Large intestine (tissue), 3 donors: Measurements from ENCODE around the gene SPPL2C. TPM values are rescaled to one million over a fixed set of nuclear protein-coding genes. Genes with fewer than 3 reads are reported as not detected.

Experiments used
- DNase-seq, 2 donors: peaks; one replicate each; pipeline versions ENCODE4 v3.0.0 to v3.0.0-alpha.2; 2013
- H3K27ac ChIP-seq: one replicate; pipeline ENCODE4 v1.5.1; 2013; ENCODE audit warnings: low read length
- H3K27me3 ChIP-seq: 2 replicates; pipeline ENCODE4 v1.6.1; 2013; ENCODE audit warnings: low read length; ENCODE audit not compliant: control insufficient read depth, insufficient read depth
- H3K36me3 ChIP-seq: 2 replicates; pipeline ENCODE4 v1.6.1; 2013; ENCODE audit warnings: low read length; ENCODE audit not compliant: control insufficient read depth, insufficient read depth
- H3K4me1 ChIP-seq: one replicate; pipeline ENCODE4 v1.6.1; 2013; ENCODE audit warnings: low read length; ENCODE audit not compliant: control insufficient read depth, insufficient read depth
- H3K4me3 ChIP-seq: one replicate; pipeline ENCODE4 v1.5.1; 2013; ENCODE audit warnings: low read length
- H3K9me3 ChIP-seq: one replicate; pipeline ENCODE4 v1.6.1; 2013; ENCODE audit warnings: mild to moderate bottlenecking, low read depth, low read length, moderate library complexity; ENCODE audit not compliant: control insufficient read depth
- WGBS: methylation state at CpG from one replicate; pipeline ENCODE4 v1.1.5; 2013; ENCODE audit warnings: low lambda C conversion rate; ENCODE audit not compliant: insufficient coverage; 5-methylcytosine and 5-hydroxymethylcytosine counted together
- polyA plus RNA-seq: library from polyadenylated mRNA; unstranded; fragments of 120-200 nt; gene quantifications from one replicate; pipeline ENCODE4 v1.2.1, GENCODE V29; 2013

SPPL2C gene
- polyA plus RNA-seq, 1 donor = not detected

DNA sequence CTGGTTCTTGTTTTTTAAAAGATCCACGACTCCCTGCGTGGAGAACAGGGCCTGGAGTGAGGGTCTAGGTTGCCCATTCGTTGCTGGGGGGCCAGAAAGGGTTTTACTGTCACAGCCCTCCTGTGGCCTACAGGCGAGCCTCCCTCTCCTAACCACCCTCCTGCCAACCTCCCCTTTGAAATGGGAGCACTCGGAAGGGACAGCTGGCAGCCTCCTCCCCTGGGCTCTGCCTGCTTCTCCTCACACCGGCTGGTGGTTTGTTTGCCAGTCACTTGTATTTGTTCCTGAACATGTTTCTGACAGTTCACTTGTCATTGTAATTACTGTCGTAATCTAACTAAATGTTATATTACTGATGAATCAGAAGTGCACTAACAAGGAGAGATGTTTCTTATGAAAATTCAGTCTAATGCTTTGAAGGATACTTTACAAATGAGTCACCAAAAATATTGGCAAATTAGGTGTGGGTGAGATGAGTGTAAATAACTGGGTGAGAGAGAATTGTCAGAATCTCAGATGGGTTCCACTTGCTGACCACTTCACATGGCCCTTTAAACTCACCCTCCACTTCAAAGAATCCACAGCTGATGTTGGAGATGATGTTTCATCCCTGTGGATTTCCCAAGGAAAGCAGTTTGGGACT is 2.7 kb upstream of the SPPL2C start:
- no peak overlapping the region for H3K4me3 ChIP-seq
- H3K27ac ChIP-seq = no peak overlapping the region
- no CpG with 5 or more reads among the region's 7 CpGs for WGBS
- H3K4me1 ChIP-seq = no peaks in the 10 kb centered on the region
- no peaks in the 10 kb centered on the region for H3K27me3 ChIP-seq
- no peaks in the 10 kb centered on the region for H3K36me3 ChIP-seq
- no peak for DNase-seq
- no peaks in the 10 kb centered on the region for H3K9me3 ChIP-seq

DNA sequence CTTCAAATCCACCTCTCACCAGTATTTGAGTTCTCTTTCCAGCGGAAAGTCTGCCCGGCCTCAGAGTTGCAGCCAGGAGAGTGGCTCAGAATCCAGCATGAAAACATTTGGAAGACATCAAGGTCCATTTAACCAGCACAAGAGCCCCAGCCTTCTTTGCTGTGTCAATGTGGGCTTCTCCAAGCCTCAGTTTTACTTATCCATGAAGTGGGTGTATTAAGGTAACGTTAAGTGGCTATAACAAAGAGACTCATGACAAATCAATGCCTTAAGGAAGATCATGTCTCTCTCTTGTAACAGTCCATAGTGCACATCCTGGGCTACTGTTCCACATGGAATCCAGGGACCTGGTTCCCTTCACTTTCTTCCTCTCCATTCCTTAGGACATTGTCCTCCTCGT is 959 bp upstream of the SPPL2C start:
- Histone ChIP-seq H3K4me1 (no peaks in the 10 kb centered on the region), H3K9me3 (no peaks in the 10 kb centered on the region), H3K4me3 (no peak overlapping the region), H3K27ac (no peak overlapping the region), H3K27me3 (no peaks in the 10 kb centered on the region), H3K36me3 (no peaks in the 10 kb centered on the region)
- no CpG with 5 or more reads among the region's 4 CpGs for WGBS
- DNase-seq = no peak

DNA sequence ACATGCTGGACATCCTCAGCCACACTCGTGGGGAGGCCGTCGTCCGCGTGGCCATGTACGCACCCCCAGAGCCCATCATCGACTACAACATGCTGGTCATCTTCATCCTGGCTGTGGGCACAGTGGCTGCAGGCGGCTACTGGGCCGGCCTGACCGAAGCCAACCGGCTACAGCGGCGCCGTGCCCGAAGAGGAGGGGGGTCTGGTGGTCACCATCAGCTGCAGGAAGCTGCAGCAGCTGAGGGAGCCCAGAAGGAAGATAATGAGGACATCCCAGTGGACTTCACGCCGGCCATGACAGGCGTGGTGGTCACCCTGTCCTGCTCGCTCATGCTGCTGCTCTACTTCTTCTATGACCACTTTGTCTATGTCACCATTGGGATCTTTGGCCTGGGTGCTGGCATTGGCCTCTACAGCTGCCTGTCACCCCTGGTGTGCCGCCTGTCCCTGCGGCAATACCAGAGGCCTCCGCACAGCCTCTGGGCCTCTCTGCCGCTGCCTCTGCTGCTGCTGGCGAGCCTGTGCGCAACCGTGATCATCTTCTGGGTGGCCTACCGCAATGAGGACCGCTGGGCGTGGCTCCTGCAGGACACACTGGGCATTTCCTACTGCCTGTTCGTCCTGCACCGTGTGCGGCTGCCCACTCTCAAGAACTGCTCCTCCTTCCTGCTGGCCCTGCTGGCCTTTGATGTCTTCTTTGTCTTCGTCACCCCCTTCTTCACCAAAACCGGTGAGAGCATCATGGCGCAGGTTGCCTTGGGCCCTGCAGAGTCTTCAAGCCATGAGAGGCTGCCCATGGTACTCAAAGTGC is 900 bp downstream of the SPPL2C start:
- no peak overlapping the region for H3K4me3 ChIP-seq
- WGBS = no CpG with 5 or more reads among the region's 35 CpGs
- H3K4me1 ChIP-seq = no peaks in the 10 kb centered on the region
- H3K27ac ChIP-seq = no peak overlapping the region
- no peaks in the 10 kb centered on the region for H3K27me3 ChIP-seq
- no peaks in the 10 kb centered on the region for H3K9me3 ChIP-seq
- no peak for DNase-seq
- H3K36me3 ChIP-seq = no peaks in the 10 kb centered on the region

DNA sequence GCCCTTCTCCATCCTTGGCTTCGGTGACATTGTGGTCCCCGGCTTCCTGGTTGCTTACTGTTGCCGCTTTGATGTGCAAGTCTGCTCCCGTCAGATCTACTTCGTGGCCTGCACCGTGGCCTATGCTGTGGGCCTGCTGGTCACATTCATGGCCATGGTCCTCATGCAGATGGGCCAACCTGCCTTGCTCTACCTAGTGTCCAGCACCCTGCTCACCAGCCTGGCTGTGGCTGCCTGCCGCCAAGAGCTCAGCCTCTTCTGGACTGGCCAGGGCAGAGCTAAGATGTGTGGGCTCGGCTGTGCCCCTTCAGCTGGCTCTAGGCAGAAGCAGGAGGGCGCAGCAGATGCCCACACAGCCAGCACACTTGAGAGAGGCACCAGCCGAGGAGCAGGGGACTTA is 1.5 kb downstream of the SPPL2C start:
- no peak overlapping the region for H3K4me3 ChIP-seq
- H3K9me3 ChIP-seq = no peaks in the 10 kb centered on the region
- no CpG with 5 or more reads among the region's 10 CpGs for WGBS
- H3K36me3 ChIP-seq = no peaks in the 10 kb centered on the region
- H3K27ac ChIP-seq = no peak overlapping the region
- H3K4me1 ChIP-seq = no peaks in the 10 kb centered on the region
- H3K27me3 ChIP-seq = peaks cover 1% of the 10 kb centered on the region
- DNase-seq = no peak

DNA sequence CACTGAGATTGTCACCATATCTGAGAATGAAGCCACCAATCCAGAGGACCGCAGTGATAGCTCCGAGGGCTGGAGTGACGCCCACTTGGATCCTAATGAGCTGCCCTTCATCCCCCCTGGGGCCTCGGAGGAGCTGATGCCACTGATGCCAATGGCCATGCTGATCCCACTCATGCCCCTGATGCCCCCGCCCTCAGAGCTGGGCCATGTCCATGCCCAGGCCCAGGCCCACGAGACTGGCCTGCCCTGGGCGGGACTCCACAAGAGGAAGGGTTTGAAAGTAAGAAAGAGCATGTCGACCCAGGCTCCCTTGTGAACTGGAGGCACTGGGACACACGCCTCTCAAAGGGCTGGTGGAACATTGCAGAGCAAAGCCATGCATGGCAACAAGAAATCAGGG is 2.0 kb downstream of the SPPL2C start:
- H3K27me3 ChIP-seq = peaks cover 5% of the 10 kb centered on the region
- no peaks in the 10 kb centered on the region for H3K4me1 ChIP-seq
- no peaks in the 10 kb centered on the region for H3K9me3 ChIP-seq
- no peak overlapping the region for H3K4me3 ChIP-seq
- no peaks in the 10 kb centered on the region for H3K36me3 ChIP-seq
- H3K27ac ChIP-seq = no peak overlapping the region
- WGBS = 60% methylated on average over 1 of the region's 9 CpGs
- no peak for DNase-seq

DNA sequence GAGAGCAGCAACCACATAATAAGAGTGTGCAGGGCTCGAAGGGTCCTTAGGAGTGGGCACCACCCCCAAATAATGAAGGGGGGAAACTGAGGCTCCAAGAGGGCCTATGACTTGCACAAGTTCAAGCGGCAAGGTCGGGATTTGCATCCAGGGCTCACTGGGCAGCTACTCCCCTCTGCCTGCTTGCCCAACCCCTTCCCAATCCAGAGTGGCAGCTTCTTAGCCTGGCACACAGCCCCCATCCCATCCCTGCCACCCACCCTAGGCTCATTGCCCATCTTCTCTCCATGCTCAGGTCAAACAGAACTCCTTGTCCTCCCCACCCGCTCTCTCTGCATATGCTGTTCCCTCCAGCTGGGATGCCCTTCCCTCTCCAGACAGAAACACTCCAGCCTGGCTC is 2.4 kb downstream of the SPPL2C start:
- Histone ChIP-seq H3K27me3 (peaks cover 8% of the 10 kb centered on the region), H3K27ac (no peak overlapping the region), H3K4me3 (no peak overlapping the region), H3K9me3 (no peaks in the 10 kb centered on the region), H3K36me3 (no peaks in the 10 kb centered on the region), H3K4me1 (no peaks in the 10 kb centered on the region)
- DNase-seq = no peak
- WGBS = no CpG with 5 or more reads among the region's 4 CpGs

DNA sequence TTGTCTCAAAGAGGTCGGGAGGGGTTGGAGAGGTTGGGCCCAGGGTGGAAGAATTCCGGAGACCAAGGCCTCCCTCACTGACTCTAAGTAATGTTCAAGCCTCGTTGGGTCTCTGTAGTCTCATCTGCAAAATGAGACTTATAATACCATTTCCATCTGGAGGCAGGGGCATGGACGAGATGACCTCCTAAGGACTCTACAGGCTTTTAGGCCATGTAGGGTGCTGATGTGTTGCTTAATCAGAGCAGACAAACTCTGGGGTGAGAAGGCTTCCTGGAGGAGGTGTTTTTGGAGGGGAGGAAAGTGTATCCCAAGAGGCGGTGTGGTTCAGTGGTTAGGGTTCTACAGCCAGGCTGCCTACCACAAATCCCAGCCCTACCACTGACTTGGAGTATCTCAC is 3.1 kb downstream of the SPPL2C start:
- peaks cover 10% of the 10 kb centered on the region for H3K27me3 ChIP-seq
- H3K9me3 ChIP-seq = no peaks in the 10 kb centered on the region
- H3K36me3 ChIP-seq = no peaks in the 10 kb centered on the region
- DNase-seq = no peak
- no CpG with 5 or more reads among the region's 5 CpGs for WGBS
- H3K27ac ChIP-seq = no peak overlapping the region
- H3K4me3 ChIP-seq = no peak overlapping the region
- H3K4me1 ChIP-seq = no peaks in the 10 kb centered on the region

DNA sequence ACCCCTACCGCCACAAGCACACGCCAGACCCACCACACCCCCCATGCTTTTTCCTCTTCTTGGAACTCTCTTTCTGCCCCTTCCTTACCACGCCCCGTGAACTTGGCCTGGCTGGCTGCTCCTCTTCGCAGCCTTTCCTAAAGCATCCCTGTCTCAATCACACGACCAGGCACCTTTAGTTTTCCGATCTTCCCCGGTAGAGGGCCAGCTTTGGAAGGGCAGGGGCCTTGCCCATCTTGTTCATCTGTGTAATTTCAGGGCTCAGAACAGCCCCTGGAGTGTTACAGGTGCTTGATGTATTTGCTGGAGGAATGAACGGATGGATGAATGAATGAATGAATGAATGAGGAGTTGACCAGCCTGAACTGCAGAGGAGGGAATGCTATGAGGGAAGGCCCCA is 3.7 kb downstream of the SPPL2C start:
- no peak overlapping the region for H3K27ac ChIP-seq
- peaks cover 10% of the 10 kb centered on the region for H3K27me3 ChIP-seq
- no peak for DNase-seq
- H3K4me1 ChIP-seq = no peaks in the 10 kb centered on the region
- no peaks in the 10 kb centered on the region for H3K36me3 ChIP-seq
- H3K4me3 ChIP-seq = no peak overlapping the region
- H3K9me3 ChIP-seq = no peaks in the 10 kb centered on the region
- WGBS = 96% methylated on average over 4 of the region's 9 CpGs

DNA sequence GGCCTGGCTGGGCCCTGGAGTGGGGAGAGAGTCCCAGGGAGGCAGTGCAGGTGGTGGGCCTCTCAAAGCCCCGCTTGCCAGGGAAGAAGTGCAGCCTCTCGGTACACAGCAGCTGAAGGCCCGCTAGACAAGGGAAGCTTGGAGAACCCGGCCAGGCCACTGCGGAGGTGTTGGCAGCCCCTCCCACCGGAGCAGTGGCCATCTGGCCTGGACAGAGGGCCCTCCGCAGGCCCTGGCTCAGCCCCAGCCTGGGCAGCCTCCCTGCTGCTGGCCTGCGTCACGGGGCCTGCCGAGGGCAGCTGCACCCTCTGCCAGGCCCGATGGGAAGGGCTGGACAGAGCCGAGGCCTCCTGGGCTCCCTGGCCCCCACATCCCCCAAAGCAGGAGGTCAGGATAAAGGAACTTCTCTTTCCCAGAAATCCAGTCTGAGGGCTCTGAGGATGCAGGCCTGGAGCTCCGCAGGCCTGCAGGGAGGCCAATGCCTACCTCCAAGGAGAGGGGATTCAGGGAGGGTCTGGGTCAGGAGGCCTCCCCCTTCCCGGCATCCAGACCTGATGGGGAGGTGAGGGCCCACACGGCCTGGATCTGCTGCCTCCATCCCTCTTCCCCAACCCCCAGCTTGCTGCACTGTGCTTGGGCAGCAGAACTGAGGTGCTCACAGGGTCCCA is 4.3 kb downstream of the SPPL2C start:
- H3K4me3 ChIP-seq = no peak overlapping the region
- H3K36me3 ChIP-seq = no peaks in the 10 kb centered on the region
- peaks cover 10% of the 10 kb centered on the region for H3K27me3 ChIP-seq
- WGBS = no CpG with 5 or more reads among the region's 15 CpGs
- no peaks in the 10 kb centered on the region for H3K9me3 ChIP-seq
- no peaks in the 10 kb centered on the region for H3K4me1 ChIP-seq
- no peak overlapping the region for H3K27ac ChIP-seq
- DNase-seq = no peak

DNA sequence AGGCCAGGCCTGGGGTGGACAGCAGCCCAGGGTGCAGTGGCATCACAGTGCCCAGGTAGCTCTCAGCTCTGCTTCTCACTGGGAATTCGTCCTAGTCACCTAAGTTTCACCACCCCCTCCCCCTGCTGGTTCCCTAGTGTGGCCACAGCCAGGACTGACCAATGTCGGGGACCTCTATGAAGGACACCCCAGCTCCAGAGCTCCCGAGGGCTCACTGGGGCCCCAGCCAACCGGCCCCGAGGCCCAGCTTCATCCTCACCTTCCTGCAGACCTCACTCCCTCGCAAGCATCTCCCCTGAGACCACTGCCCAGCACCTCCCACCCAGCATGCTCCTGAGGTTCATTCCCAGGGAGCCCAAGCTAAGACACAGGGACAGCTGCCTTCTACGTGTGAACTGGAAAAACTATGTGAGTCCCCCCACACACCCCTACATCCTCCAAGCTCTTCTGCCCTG is 4.9 kb downstream of the SPPL2C start:
- Histone ChIP-seq H3K9me3 (no peaks in the 10 kb centered on the region), H3K4me3 (no peak overlapping the region), H3K27ac (no peak overlapping the region), H3K4me1 (no peaks in the 10 kb centered on the region), H3K27me3 (peaks cover 12% of the 10 kb centered on the region), H3K36me3 (no peaks in the 10 kb centered on the region)
- DNase-seq = no peak
- no CpG with 5 or more reads among the region's 7 CpGs for WGBS
